ENCODE measurements around the gene CKM.

The CKM gene

GRCh38 chr19:45345506-45345860 lies 22.8 kb upstream of the CKM start:
- no peak for DNase-seq (ENCODE audit: low read depth)
- TF ChIP-seq CTCF (IDR thresholded peaks at IDR 0.05; ENCODE audit: control insufficient read depth, insufficient read depth, low read depth, low read length, missing control alignments): no peak
- H3K4me3 ChIP-seq (ENCODE audit: control insufficient read depth, low read depth, low read length): no peak overlapping the region

GRCh38 chr19:45344621-45345505 lies 22.2 kb upstream of the CKM start:
- DNase-seq (ENCODE audit: low read depth): no peak
- H3K4me3 ChIP-seq (ENCODE audit: control insufficient read depth, low read depth, low read length): no peak overlapping the region
- no peak for TF ChIP-seq CTCF (IDR thresholded peaks at IDR 0.05; ENCODE audit: control insufficient read depth, insufficient read depth, low read depth, low read length, missing control alignments)

- DNase-seq (ENCODE audit: low read depth): no peak
- no peak for TF ChIP-seq CTCF (IDR thresholded peaks at IDR 0.05; ENCODE audit: control insufficient read depth, insufficient read depth, low read depth, low read length, missing control alignments)
- no peak overlapping the region for H3K4me3 ChIP-seq (ENCODE audit: control insufficient read depth, low read depth, low read length)
Observed at GRCh38 chr19:45342911-45343310, 20.2 kb upstream of the CKM start.

GRCh38 chr19:45340899-45341453 lies 18.3 kb upstream of the CKM start:
- no peak for DNase-seq (ENCODE audit: low read depth)
- H3K4me3 ChIP-seq (ENCODE audit: control insufficient read depth, low read depth, low read length): no peak overlapping the region
- no peak for TF ChIP-seq CTCF (IDR thresholded peaks at IDR 0.05; ENCODE audit: control insufficient read depth, insufficient read depth, low read depth, low read length, missing control alignments)

GRCh38 chr19:45340232-45340898 lies 17.7 kb upstream of the CKM start, which contains the start of gene KLC3:
Gene KLC3, plus strand, starts transcription at chr19:45340750. Its CDS starts 4,792 bp downstream, at chr19:45345542.
- DNase-seq (ENCODE audit: low read depth): no peak
- TF ChIP-seq CTCF (IDR thresholded peaks at IDR 0.05; ENCODE audit: control insufficient read depth, insufficient read depth, low read depth, low read length, missing control alignments): no peak
- no peak within 1 kb of the TSS for H3K4me3 ChIP-seq (ENCODE audit: control insufficient read depth, low read depth, low read length)

- no peak for DNase-seq (ENCODE audit: low read depth)
- no peak overlapping the region for H3K4me3 ChIP-seq (ENCODE audit: control insufficient read depth, low read depth, low read length)
- TF ChIP-seq CTCF (IDR thresholded peaks at IDR 0.05; ENCODE audit: control insufficient read depth, insufficient read depth, low read depth, low read length, missing control alignments): no peak
Observed at GRCh38 chr19:45339629-45340028, 17.0 kb upstream of the CKM start.
